Measurements from ENCODE around the gene MAP4K5. TPM values are rescaled to one million over a fixed set of nuclear protein-coding genes. Genes with fewer than 3 reads are reported as not detected.

Gene MAP4K5
- total RNA-seq, 1 donor from 2014 or later = 93.1 TPM

DNA sequence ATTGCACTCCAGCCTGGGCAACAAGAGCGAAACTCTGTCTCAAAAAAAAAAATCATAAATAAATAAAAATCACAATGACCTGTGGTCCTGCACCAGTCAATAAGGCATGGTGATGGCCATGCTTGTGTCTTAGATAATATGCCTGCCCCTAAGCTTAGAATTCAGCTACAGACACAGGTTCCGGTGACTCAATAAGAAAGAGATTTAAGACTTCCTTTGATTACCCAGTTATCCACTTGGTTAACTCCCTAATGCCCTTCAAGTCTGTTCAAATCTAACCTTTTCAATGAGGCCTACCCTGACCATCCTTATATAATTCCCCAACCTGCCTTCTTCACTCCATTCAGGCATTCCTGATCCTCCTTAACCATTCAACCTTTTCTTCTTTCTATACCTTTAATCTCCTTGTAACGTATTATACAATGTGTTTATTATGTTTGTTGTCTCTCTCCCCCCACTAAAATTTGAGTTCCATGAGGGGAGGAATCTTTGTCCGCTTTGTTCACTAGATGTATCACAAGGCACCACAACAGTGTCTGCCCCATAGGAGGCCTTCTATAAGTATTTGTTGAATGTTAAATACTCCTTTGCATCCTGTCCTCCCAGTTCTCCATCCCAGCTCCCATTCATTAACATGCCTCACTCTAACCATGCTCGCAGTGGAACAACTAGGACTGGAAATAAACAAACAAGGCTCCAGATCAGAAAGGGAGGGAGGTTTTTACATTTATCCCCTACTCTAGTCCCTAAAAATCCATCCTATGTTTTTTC, 8.9 kb downstream of the MAP4K5 start:
- FAIRE-seq (no peak), DNase-seq (ENCODE audit: low read depth) (no peak)
- Histone ChIP-seq H3K4me3 (ENCODE audit: insufficient read depth, low read depth, low read length) (no peak overlapping the region), H3K27ac (ENCODE audit: low read depth, low read length) (peak overlapping the region; percentile 28), H4K20me1 (ENCODE audit: insufficient read depth, low read length) (peaks cover 43% of the 10 kb centered on the region), H3K9ac (ENCODE audit: low read length) (no peak overlapping the region), H3K9me3 (ENCODE audit: insufficient read depth, low read depth, low read length) (no peaks in the 10 kb centered on the region), H3K36me3 (ENCODE audit: insufficient read depth, low read length) (peaks cover 6% of the 10 kb centered on the region), H3K4me2 (ENCODE audit: low read length) (peak overlapping the region; percentile 37), H3K4me1 (ENCODE audit: insufficient read depth, low read length) (peaks cover 40% of the 10 kb centered on the region), H3K79me2 (ENCODE audit: insufficient read depth, low read length) (peaks cover 98% of the 10 kb centered on the region), H3K27me3 (ENCODE audit: insufficient read depth, low read length) (no peaks in the 10 kb centered on the region), H2AFZ (ENCODE audit: low read depth, low read length) (no peak overlapping the region)
- Mint-ChIP-seq H3K9me3 (ENCODE audit: unreplicated experiment) (no peaks in the 10 kb centered on the region), H3K4me1 (ENCODE audit: low read depth, unreplicated experiment) (peaks cover 38% of the 10 kb centered on the region), H3K27ac (ENCODE audit: unreplicated experiment) (no peak overlapping the region), H3K36me3 (ENCODE audit: low read depth, unreplicated experiment) (peaks cover 3% of the 10 kb centered on the region), H3K4me3 (ENCODE audit: unreplicated experiment) (no peak overlapping the region), H3K27me3 (ENCODE audit: low read depth, unreplicated experiment) (no peaks in the 10 kb centered on the region)
- TF ChIP-seq CTCF (IDR thresholded peaks at IDR 0.05; ENCODE audit: insufficient read depth, low read depth, low read length) (no peak), EZH2 (IDR thresholded peaks at IDR 0.05; ENCODE audit: insufficient read depth, low read length) (no peak)

DNA sequence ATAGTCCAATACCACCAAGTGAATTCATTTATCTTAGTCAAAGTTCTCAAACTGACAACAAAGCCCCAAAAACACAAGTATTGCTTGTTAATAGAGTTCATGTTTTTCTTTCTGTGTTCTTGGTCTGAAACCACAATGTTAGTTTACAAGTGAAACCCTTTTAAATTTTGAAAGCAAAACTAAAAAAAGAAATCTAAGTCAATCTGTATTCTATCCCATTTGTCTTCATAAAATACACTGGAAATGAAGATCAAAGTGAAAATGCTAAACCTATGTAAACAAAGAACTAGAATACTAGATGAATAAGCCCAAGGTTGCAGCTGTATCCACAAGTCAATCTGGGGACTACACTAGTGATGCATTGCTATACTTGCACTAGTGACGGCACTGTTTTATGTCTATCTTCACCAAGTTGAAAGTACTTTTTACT, 10.4 kb downstream of the MAP4K5 start:
- peaks cover 47% of the 10 kb centered on the region for H4K20me1 ChIP-seq (ENCODE audit: insufficient read depth, low read length)
- no peak overlapping the region for H2AFZ ChIP-seq (ENCODE audit: low read depth, low read length)
- Mint-ChIP-seq H3K27ac (ENCODE audit: unreplicated experiment) (no peak overlapping the region), H3K9me3 (ENCODE audit: unreplicated experiment) (no peaks in the 10 kb centered on the region), H3K4me1 (ENCODE audit: low read depth, unreplicated experiment) (peaks cover 34% of the 10 kb centered on the region), H3K27me3 (ENCODE audit: low read depth, unreplicated experiment) (no peaks in the 10 kb centered on the region), H3K36me3 (ENCODE audit: low read depth, unreplicated experiment) (peaks cover 5% of the 10 kb centered on the region), H3K4me3 (ENCODE audit: unreplicated experiment) (no peak overlapping the region)
- H3K9me3 ChIP-seq (ENCODE audit: insufficient read depth, low read depth, low read length) = no peaks in the 10 kb centered on the region
- FAIRE-seq = peak; percentile 34
- H3K27me3 ChIP-seq (ENCODE audit: insufficient read depth, low read length) = no peaks in the 10 kb centered on the region
- H3K4me2 ChIP-seq (ENCODE audit: low read length) = peak overlapping the region; percentile 54
- peak; percentile 77 for DNase-seq (ENCODE audit: low read depth)
- H3K36me3 ChIP-seq (ENCODE audit: insufficient read depth, low read length) = peaks cover 6% of the 10 kb centered on the region
- H3K4me1 ChIP-seq (ENCODE audit: insufficient read depth, low read length) = peaks cover 29% of the 10 kb centered on the region
- H3K9ac ChIP-seq (ENCODE audit: low read length) = peak overlapping the region; percentile 72
- peak overlapping the region; percentile 91 for H3K27ac ChIP-seq (ENCODE audit: low read depth, low read length)
- TF ChIP-seq EZH2 (IDR thresholded peaks at IDR 0.05; ENCODE audit: insufficient read depth, low read length) (no peak), CTCF (IDR thresholded peaks at IDR 0.05; ENCODE audit: insufficient read depth, low read depth, low read length) (no peak)
- no peak overlapping the region for H3K4me3 ChIP-seq (ENCODE audit: insufficient read depth, low read depth, low read length)
- peaks cover 98% of the 10 kb centered on the region for H3K79me2 ChIP-seq (ENCODE audit: insufficient read depth, low read length)

All from astrocyte (in vitro differentiated cells and primary cell).